LNCAP (cell line): Measurements from ENCODE around the gene BCL6B.

Source experiments
- CTCF ChIP-seq: fragments of 450-650 bp; IDR thresholded peaks from 2 replicates; pipeline ENCODE4 v1.5.1; 2017; ENCODE audit warnings: mild to moderate bottlenecking

Gene BCL6B

GRCh38 chr17:7026471-7027115, 3.7 kb downstream of the BCL6B start:
- TF ChIP-seq CTCF, result no peak

- no peak for TF ChIP-seq CTCF
These were observed 4.5 kb downstream of the BCL6B start for GRCh38 chr17:7027335-7027734.

GRCh38 chr17:7029096-7029495, 6.2 kb downstream of the BCL6B start:
- TF ChIP-seq CTCF, result no peak

GRCh38 chr17:7029659-7030058, 6.8 kb downstream of the BCL6B start:
- no peak for TF ChIP-seq CTCF

- no peak for TF ChIP-seq CTCF
These were observed 12.2 kb downstream of the BCL6B start for GRCh38 chr17:7034955-7035590.

GRCh38 chr17:7035591-7036368, 12.9 kb downstream of the BCL6B start, which contains the start of gene SLC16A13:
SLC16A13 (plus strand) TSS chr17:7036015; CDS start chr17:7036383, 368 bp downstream.
- no peak for TF ChIP-seq CTCF

- TF ChIP-seq CTCF, result no peak
These were observed 15.4 kb downstream of the BCL6B start for GRCh38 chr17:7038025-7038862.
